NCI-H2227 (cell line): ENCODE data around the gene USP17L13.
"Not testable (repeated sequence)": the region's sequence is repeated elsewhere in the genome, so short reads cannot be mapped to it uniquely, and the experiment has no call there.

ENCODE experiments used
- DNase-seq: peaks from one replicate; lab custom pipeline; 2025; ENCODE audit not compliant: unreplicated experiment; lab: John Stamatoyannopoulos, UW

The USP17L13 gene

GRCh38 chr4:9224596-9224995 is at the start of gene USP17L13:
Gene USP17L13 (plus strand): TSS chr4:9224896. CDS start chr4:9224896, 0 bp downstream.
- not testable (repeated sequence) for DNase-seq

GRCh38 chr4:9210357-9210756 is 14.3 kb upstream of the USP17L13 start, which contains the start of gene USP17L10:
Gene USP17L10 (plus strand): TSS chr4:9210657. CDS start chr4:9210657, 0 bp downstream.
- not testable (repeated sequence) for DNase-seq

DNA sequence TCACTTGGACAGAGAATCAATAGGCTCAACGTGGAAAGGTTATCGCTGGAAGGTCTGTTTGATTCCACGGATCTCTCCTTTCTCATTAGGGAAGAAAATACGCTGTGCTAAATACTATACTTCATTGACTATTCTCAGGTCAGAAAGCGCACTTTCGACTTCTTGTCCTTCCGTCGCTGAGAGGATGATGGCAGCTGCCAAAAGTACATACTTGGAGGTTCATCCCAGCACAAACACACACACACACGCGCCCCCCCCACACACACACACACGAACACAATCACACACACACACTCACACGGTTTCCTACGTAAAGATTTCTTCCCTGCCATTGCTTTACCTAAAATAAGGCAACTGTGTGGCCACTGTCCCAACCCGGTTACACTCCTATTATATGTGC is 10.0 kb upstream of the USP17L13 start:
- DNase-seq: not testable (repeated sequence)

GRCh38 chr4:9215105-9215504 is 9.6 kb upstream of the USP17L13 start, which contains the start of gene USP17L11:
Gene USP17L11 (plus strand): TSS chr4:9215405. CDS start chr4:9215405, 0 bp downstream.
- not testable (repeated sequence) for DNase-seq

GRCh38 chr4:9219852-9220251 is 4.8 kb upstream of the USP17L13 start, which contains the start of gene USP17L12:
Gene USP17L12 (plus strand): TSS chr4:9220152. CDS start chr4:9220152, 0 bp downstream.
- not testable (repeated sequence) for DNase-seq

- not testable (repeated sequence) for DNase-seq
Measured at GRCh38 chr4:9230249-9230648, 5.6 kb downstream of the USP17L13 start.

DNA sequence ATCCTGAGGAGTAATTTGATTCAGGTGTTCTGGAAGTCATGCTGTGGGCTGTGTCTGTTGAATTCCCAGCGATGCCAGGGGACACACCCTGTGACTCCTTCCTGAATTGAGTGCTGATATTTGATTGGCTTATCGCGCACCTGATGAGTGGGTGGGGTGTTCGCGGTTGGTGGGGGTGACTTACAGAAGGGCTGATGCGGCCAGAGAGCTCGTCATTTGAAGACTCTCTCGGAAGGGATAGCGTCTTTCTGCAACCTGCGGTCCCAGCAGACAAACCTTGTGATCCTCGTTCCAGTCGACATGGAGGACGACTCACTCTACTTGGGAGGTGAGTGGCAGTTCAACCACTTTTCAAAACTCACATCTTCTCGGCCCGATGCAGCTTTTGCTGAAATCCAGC is 9.4 kb downstream of the USP17L13 start, which contains the start of gene USP17L15:
Gene USP17L15 (plus strand): TSS at position 301 of the 400 bp plus-strand sequence. CDS start 0 bp downstream, at position 301.
- not testable (repeated sequence) for DNase-seq

DNA sequence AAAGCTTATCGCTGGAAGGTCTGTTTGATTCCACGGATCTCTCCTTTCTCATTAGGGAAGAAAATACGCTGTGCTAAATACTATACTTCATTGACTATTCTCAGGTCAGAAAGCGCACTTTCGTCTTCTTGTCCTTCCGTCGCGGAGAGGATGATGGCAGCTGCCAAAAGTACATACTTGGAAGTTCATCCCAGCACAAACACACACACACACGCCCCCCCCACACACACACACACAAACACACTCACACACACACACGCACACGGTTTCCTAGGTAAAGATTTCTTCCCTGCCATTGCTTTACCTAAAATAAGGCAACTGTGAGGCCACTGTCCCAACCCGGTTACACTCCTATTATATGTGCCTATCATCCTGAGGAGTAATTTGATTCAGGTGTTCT is 13.8 kb downstream of the USP17L13 start:
- DNase-seq: not testable (repeated sequence)

- not testable (repeated sequence) for DNase-seq
Measured at GRCh38 chr4:9243579-9243978, 18.9 kb downstream of the USP17L13 start, which contains the start of gene USP17L17. Gene USP17L17 (plus strand): TSS chr4:9243879. CDS start chr4:9243879, 0 bp downstream.

- DNase-seq: not testable (repeated sequence)
Measured at GRCh38 chr4:9247953-9248680, 23.4 kb downstream of the USP17L13 start, which contains the start of gene USP17L18. Gene USP17L18 (plus strand): TSS chr4:9248630. CDS start chr4:9248630, 0 bp downstream.

GRCh38 chr4:9253078-9253477 is 28.4 kb downstream of the USP17L13 start, which contains the start of gene USP17L19:
Gene USP17L19 (plus strand): TSS chr4:9253378. CDS start chr4:9253378, 0 bp downstream.
- not testable (repeated sequence) for DNase-seq

DNA sequence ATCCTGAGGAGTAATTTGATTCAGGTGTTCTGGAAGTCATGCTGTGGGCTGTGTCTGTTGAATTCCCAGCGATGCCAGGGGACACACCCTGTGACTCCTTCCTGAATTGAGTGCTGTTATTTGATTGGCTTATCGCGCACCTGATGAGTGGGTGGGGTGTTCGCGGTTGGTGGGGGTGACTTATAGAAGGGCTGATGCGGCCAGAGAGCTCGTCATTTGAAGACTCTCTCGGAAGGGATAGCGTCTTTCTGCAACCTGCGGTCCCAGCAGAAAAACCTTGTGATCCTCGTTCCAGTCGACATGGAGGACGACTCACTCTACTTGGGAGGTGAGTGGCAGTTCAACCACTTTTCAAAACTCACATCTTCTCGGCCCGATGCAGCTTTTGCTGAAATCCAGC is 33.1 kb downstream of the USP17L13 start, which contains the start of gene USP17L20:
Gene USP17L20 (plus strand): TSS at position 301 of the 400 bp plus-strand sequence. CDS start 0 bp downstream, at position 301.
- not testable (repeated sequence) for DNase-seq

- not testable (repeated sequence) for DNase-seq
Measured at GRCh38 chr4:9262572-9262971, 37.9 kb downstream of the USP17L13 start, which contains the start of gene USP17L21. Gene USP17L21 (plus strand): TSS chr4:9262872. CDS start chr4:9262872, 0 bp downstream.

- DNase-seq: not testable (repeated sequence)
Measured at GRCh38 chr4:9267319-9267718, 42.6 kb downstream of the USP17L13 start, which contains the start of gene USP17L22. Gene USP17L22 (plus strand): TSS chr4:9267619. CDS start chr4:9267619, 0 bp downstream.

GRCh38 chr4:9271719-9272118 is 47.0 kb downstream of the USP17L13 start:
- not testable (repeated sequence) for DNase-seq
